Aorta (tissue), 5 donors: ENCODE measurements around the gene MAP6. TPM values are rescaled to one million over a fixed set of nuclear protein-coding genes. Genes with fewer than 3 reads are reported as not detected.
A peak's percentile ranks its signal among the peaks of the same experiment; 100 is the strongest.

Source experiments
- ATAC-seq: fragments of 200-7000 bp; cut with Tn5 transposase; one replicate; pipeline ENCODE4 v1.9.1; 2022; ENCODE audit warnings: moderate library complexity; ENCODE audit not compliant: low FRiP score
- DNase-seq, 2 donors: peaks; one replicate each; pipeline ENCODE4 v3.0.0-alpha.2; 2020
- H3K27ac ChIP-seq, 2 donors: one replicate each; pipeline ENCODE4 v1.5.1; 2013; ENCODE audit warnings: low read length in 2 of 2, mild to moderate bottlenecking in 2 of 2, moderate library complexity in 2 of 2, control low read depth in 1 of 2, inconsistent platforms in 1 of 2, low read depth in 1 of 2
- H3K27me3 ChIP-seq, 2 donors: one replicate each; pipeline ENCODE4 v1.6.1; 2013; ENCODE audit warnings: control low read depth in 1 of 2, low read length in 1 of 2, mild to moderate bottlenecking in 1 of 2, moderate library complexity in 1 of 2; ENCODE audit not compliant: insufficient read depth in 2 of 2, control insufficient read depth in 1 of 2
- H3K36me3 ChIP-seq, 2 donors: one replicate each; pipeline ENCODE4 v1.6.1; 2013; ENCODE audit warnings: control low read depth in 1 of 2, low read length in 1 of 2, mild to moderate bottlenecking in 1 of 2; ENCODE audit not compliant: insufficient read depth in 2 of 2, control insufficient read depth in 1 of 2
- H3K4me1 ChIP-seq, 2 donors: one replicate each; pipeline ENCODE4 v1.6.1; 2013; ENCODE audit warnings: low read length in 2 of 2, control low read depth in 1 of 2, mild to moderate bottlenecking in 1 of 2, moderate library complexity in 1 of 2; ENCODE audit not compliant: insufficient read depth in 2 of 2, control insufficient read depth in 1 of 2
- H3K4me3 ChIP-seq, 2 donors: one replicate each; pipeline ENCODE4 v1.5.1; 2013; ENCODE audit warnings: low read length in 2 of 2, control low read depth in 1 of 2, mild to moderate bottlenecking in 1 of 2
- H3K9me3 ChIP-seq: one replicate; pipeline ENCODE4 v1.6.1; 2013; ENCODE audit warnings: mild to moderate bottlenecking, low read length; ENCODE audit not compliant: control insufficient read depth
- WGBS, 2 donors: extraction: QIAGEN DNeasy Blood & Tissue Kit; methylation state at CpG; one replicate each; pipeline ENCODE4 v1.1.7; 2013; 5-methylcytosine and 5-hydroxymethylcytosine counted together
- intact Hi-C, 2 donors: fragments of 100-400 bp; cut with DNase I; formaldehyde crosslinking; loops; one replicate each; pipeline versions ENCODE4 v1.14.2 to v1.15.0; 2022
- polyA plus RNA-seq, 2 donors: library from polyadenylated mRNA; stranded (reverse); fragments of 200-250 nt; gene quantifications; one replicate each; pipeline ENCODE4 v1.2.3, GENCODE V29; 2013
- total RNA-seq, 2 donors: library from RNA; stranded (reverse); fragmentation: NEBNext Ultra II Directional; extraction: Animal tissue kit (Norgen Biotek cat#: 25700); gene quantifications; one replicate each; pipeline ENCODE4 v1.2.1, GENCODE V29; 2021
- donor health status: healthy with polysubstance abuse.
- donor health status: Bipolar disorder and iron deficiency.
- donor health status: DM: no; HTN: no; CAD: no.
- donor health status: DM: no; HTN: no; CAD: no.
- donor health status: DM: yes; HTN: yes; CAD: no.

Gene MAP6
- total and polyA plus RNA-seq, 4 donors: 6.4 to 16.7 (median 11.3) TPM

GRCh38 chr11:75561426-75562047, 107.3 kb downstream of the MAP6 start:
- Histone ChIP-seq H3K36me3 (peaks cover 0 to 2% of the 10 kb centered on the region in 2 donors), H3K27me3 (no peaks in the 10 kb centered on the region), H3K9me3 (no peaks in the 10 kb centered on the region), H3K4me3 (peak overlapping the region in 1 of 2 donors; percentile 73), H3K27ac (peak overlapping the region; percentile 54 to 89), H3K4me1 (peaks cover 0 to 5% of the 10 kb centered on the region in 2 donors)
- 15 to 21% methylated on average over 13 to 21 of the region's 21 CpGs for WGBS, 2 donors
- DNase-seq (no peak), ATAC-seq (no peak)
- intact Hi-C loops: no loop called here

- peaks cover 0 to 5% of the 10 kb centered on the region in 2 donors for H3K4me1 ChIP-seq
- H3K4me3 ChIP-seq: no peak overlapping the region
- no peak for DNase-seq
- no peaks in the 10 kb centered on the region for H3K36me3 ChIP-seq
- no peak for ATAC-seq
- 32 to 34% methylated on average over 1 of the region's 1 CpG for WGBS, 2 donors
- no peaks in the 10 kb centered on the region for H3K27me3 ChIP-seq
- intact Hi-C loops: no loop called here
- H3K27ac ChIP-seq: peak overlapping the region in 1 of 2 donors; percentile 89
- H3K9me3 ChIP-seq: no peaks in the 10 kb centered on the region
Observed at GRCh38 chr11:75560644-75561043, 108.2 kb downstream of the MAP6 start.

DNA sequence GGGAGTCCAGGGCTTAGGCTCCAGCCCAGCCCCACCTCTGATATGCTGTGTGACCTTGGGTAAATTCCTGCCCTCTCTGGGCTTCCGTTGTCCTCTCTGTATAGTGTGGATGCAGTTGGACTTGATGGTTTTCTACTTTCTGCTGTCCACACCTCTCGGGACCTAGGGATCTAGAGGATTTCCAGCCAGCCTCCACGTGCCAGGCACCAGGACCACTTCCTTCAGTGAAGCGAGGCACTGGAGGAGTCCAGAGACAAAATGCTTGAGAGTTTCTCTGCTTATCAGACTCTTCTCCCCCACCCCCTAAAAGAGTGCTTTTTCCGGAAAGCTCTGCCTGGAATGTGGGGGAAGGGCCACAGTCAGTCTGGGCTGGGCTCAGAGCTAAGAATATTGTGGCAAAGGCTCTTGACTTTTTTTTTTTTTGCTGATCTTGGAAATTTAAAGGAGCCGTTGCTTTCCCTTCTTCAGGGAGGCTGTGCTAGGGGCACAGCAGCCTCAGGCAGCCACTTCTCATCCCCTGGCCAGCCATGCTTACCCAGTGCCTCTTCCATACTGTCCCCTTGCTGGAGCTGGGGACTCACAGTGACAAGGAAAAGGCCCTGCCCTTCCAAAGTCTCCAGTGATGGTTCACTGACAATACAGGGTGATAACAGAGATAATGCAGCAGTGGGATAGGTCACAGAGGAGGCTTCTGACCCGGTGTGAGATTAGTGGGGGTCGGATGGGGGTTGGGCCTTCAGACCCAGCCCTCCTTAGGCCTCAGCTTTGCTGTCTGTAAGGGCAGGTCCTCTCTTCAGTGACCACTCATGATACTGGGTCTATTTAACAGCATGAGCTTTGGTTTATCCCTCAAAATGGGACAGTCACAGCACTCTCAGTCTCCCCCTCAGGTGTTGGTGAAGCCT, 109.6 kb downstream of the MAP6 start:
- DNase-seq (peak in 1 of 2 donors; percentile 80), ATAC-seq (peak; percentile 36)
- Histone ChIP-seq H3K27me3 (no peaks in the 10 kb centered on the region), H3K4me1 (peaks cover 0 to 5% of the 10 kb centered on the region in 2 donors), H3K9me3 (no peaks in the 10 kb centered on the region), H3K36me3 (no peaks in the 10 kb centered on the region), H3K27ac (peak overlapping the region; percentile 90 to 94), H3K4me3 (no peak overlapping the region)
- intact Hi-C loops: no loop called here
- 3 to 4% methylated on average over 8 of the region's 8 CpGs for WGBS, 2 donors

GRCh38 chr11:75557666-75558494, 111.0 kb downstream of the MAP6 start:
- ATAC-seq (peak; percentile 53), DNase-seq (peak; percentile 87 to 89)
- WGBS, 2 donors: 5 to 12% methylated on average over 17 of the region's 17 CpGs
- Histone ChIP-seq H3K4me1 (peaks cover 0 to 5% of the 10 kb centered on the region in 2 donors), H3K27me3 (no peaks in the 10 kb centered on the region), H3K9me3 (no peaks in the 10 kb centered on the region), H3K36me3 (no peaks in the 10 kb centered on the region), H3K27ac (peak overlapping the region; percentile 90 to 94), H3K4me3 (no peak overlapping the region)
- intact Hi-C loops: no loop called here

DNA sequence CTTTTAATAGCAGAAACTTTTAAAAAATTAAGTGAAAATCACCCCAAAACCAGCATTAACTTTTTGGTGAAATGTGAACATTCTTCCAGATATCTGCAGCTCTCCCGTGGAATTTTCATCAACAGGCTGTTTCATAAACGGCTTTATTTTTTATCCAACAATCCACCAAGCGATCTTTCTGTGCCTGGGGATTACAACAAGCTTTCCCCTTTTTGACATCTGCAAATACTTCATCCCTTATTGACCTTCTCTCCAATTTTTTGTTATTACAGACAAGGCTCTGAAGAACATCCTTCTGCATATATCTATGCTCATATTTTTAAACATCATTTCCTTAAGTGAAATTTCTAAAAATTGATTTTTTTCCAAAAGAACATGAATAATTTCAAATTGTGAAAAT, 112.6 kb downstream of the MAP6 start:
- Histone ChIP-seq H3K4me1 (peaks cover 0 to 2% of the 10 kb centered on the region in 2 donors), H3K36me3 (no peaks in the 10 kb centered on the region), H3K9me3 (no peaks in the 10 kb centered on the region), H3K4me3 (no peak overlapping the region), H3K27ac (no peak overlapping the region), H3K27me3 (no peaks in the 10 kb centered on the region)
- intact Hi-C loops: no loop called here
- WGBS, 2 donors: 85 to 86% methylated on average over 3 of the region's 3 CpGs
- no peak for ATAC-seq
- no peak for DNase-seq

DNA sequence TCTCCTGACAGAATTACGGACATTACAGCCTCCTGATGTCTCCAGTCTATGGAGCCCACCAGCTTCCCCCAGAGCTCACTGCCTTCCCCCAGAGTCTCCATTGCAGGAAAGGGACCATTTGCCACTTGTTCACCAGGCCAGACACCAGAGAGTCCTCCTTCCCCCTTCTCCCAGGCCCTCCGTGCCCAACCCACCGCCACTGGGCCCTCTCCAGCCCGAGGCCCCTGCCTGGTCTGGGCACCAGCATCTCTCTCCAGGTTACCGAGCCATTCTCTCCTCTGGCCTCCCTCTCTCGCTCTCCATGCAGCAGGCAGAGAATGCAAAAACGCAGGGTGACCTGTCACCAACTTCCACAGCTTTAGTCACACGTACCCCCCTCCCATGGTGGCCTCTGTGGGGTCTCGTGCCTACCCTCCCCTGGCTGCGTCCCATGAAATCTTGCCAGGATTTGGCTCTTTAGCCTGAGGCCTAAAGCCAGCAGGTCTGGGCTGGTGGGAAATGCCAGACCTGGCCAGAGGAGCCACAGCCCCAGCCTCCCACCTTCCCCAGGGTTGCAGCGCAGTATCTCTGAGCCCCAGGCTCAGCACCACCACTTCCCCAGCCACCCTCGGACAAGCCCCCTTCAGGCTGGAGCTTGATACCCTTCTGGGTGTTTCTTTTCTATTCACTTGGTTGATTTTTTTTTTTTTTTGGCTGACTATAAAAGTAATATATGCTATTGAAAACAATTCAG, 113.6 kb downstream of the MAP6 start:
- no peak overlapping the region for H3K4me3 ChIP-seq
- no peaks in the 10 kb centered on the region for H3K36me3 ChIP-seq
- ATAC-seq (no peak), DNase-seq (no peak)
- no peaks in the 10 kb centered on the region for H3K27me3 ChIP-seq
- WGBS, 2 donors: 23 to 28% methylated on average over 12 of the region's 12 CpGs
- no peaks in the 10 kb centered on the region for H3K9me3 ChIP-seq
- H3K27ac ChIP-seq: peak overlapping the region; percentile 77 to 78
- H3K4me1 ChIP-seq: no peaks in the 10 kb centered on the region
- intact Hi-C loops: no loop called here

DNA sequence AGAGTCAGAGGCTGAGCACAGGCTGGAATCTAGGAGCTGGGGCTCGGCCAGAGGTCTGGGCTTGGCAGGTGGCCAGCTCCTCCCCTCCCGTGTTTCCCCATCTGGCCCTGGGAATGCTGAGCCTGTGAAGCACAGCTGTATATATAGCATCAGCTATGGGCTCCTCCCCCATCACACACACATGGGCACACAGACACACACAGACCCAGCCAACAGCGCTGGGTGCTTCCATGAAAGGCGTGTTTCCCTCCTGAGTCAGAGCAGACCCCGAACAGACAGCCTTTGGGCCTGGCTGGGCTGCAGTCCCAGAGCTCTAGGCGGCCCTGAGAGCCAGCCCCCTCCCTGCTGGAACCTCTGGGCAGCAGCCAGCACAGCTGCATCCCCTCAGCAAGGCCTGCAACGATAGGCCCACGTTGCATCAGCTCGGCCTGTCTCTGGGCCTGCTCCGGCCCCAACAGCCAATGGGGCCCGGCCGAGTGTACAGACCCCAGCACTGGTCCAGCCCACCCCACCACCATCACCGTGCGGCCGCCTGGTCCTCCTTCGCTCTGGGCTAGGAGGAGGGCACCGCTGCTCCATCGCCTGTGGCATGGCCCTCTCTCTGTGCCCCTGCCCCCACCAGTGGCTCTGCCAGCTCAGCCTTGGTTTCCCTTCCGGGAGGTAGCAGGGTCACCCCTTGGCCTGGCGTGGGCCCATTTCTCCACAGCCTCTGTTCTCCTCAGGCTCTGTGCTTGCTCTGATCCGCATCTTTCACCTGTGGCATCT, 114.4 kb downstream of the MAP6 start:
- ATAC-seq (peak; percentile 94), DNase-seq (peak; percentile 97 to 98)
- no peaks in the 10 kb centered on the region for H3K9me3 ChIP-seq
- H3K27ac ChIP-seq: peak overlapping the region; percentile 78 to 91
- no peak overlapping the region for H3K4me3 ChIP-seq
- 6 to 10% methylated on average over 21 of the region's 21 CpGs for WGBS, 2 donors
- intact Hi-C loops: no loop called here
- no peaks in the 10 kb centered on the region for H3K27me3 ChIP-seq
- H3K36me3 ChIP-seq: no peaks in the 10 kb centered on the region
- no peaks in the 10 kb centered on the region for H3K4me1 ChIP-seq
